HEK293 (cell line): ENCODE measurements around the gene NOVA2.

ENCODE experiments used
- CTCF ChIA-PET: fragments of 350-600 bp; formaldehyde crosslinking; extraction: SDS; loops from one replicate; lab custom pipeline; 2021; ENCODE audit warnings: antibody characterized with exemption; lab: Yijun Ruan, JAX
- POLR2A ChIA-PET: fragments of 300-600 bp; formaldehyde crosslinking; extraction: SDS; loops from one replicate; lab custom pipeline; 2020; ENCODE audit warnings: antibody characterized with exemption, inconsistent platforms; lab: Yijun Ruan, JAX
- H3K27ac ChIP-seq: fragments of 200-500 bp; sonication (Bioruptor generic); 2 replicates; pipeline ENCODE4 v1.5.1; 2014; ENCODE audit warnings: low read depth, low read length, control low read depth, inconsistent platforms; ENCODE audit errors: extremely low read depth
- H3K36me3 ChIP-seq, 2 experiments: fragments of 200-500 bp in 1 of 2; sonication (Bioruptor generic) in 1 of 2; 1 replicate in 1 of 2; 2 replicates in 1 of 2; pipeline ENCODE4 v1.5.1; 2014 to 2017; ENCODE audit warnings: inconsistent platforms in 2 of 2, low read length in 2 of 2; ENCODE audit not compliant: control insufficient read depth in 2 of 2, insufficient read depth in 1 of 2
- H3K4me1 ChIP-seq: fragments of 200-500 bp; sonication (Bioruptor generic); 2 replicates; pipeline ENCODE4 v1.5.1; 2014; ENCODE audit warnings: mild to moderate bottlenecking, low read length, inconsistent platforms; ENCODE audit not compliant: control insufficient read depth, insufficient read depth
- H3K4me3 ChIP-seq: 2 replicates; pipeline ENCODE4 v1.5.1; 2011; ENCODE audit warnings: low read depth, mild to moderate bottlenecking, control low read depth, low read length, moderate library complexity
- H3K9me3 ChIP-seq: fragments of 200-500 bp; sonication (Bioruptor generic); 2 replicates; pipeline ENCODE4 v1.5.1; 2014; ENCODE audit warnings: low read depth, low read length, inconsistent platforms; ENCODE audit not compliant: control insufficient read depth, insufficient read depth
- ATF2 ChIP-seq: fragments of 450-650 bp; formaldehyde crosslinking; IDR thresholded peaks from 2 replicates; pipeline ENCODE4 v1.5.1; 2016; ENCODE audit warnings: missing biosample characterization, missing genetic modification characterization, low read depth
- EGR2 ChIP-seq: fragments of 450-650 bp; formaldehyde crosslinking; IDR thresholded peaks from 2 replicates; pipeline ENCODE4 v1.5.1; 2016; ENCODE audit warnings: low read depth, missing biosample characterization, missing genetic modification characterization
- FEZF1 ChIP-seq: fragments of 450-650 bp; formaldehyde crosslinking; IDR thresholded peaks from 2 replicates; pipeline ENCODE4 v1.5.1; 2016; ENCODE audit warnings: missing biosample characterization, missing genetic modification characterization
- KLF1 ChIP-seq: fragments of 450-650 bp; formaldehyde crosslinking; IDR thresholded peaks from 2 replicates; pipeline ENCODE4 v1.5.1; 2016; ENCODE audit warnings: missing biosample characterization, missing genetic modification characterization
- MEIS1 ChIP-seq: sonication (generic); formaldehyde crosslinking; IDR thresholded peaks from 2 replicates; pipeline ENCODE4 v1.8.1; 2022; ENCODE audit warnings: missing genetic modification reagents, mild to moderate bottlenecking, borderline replicate concordance
- YY2 ChIP-seq: fragments of 450-650 bp; formaldehyde crosslinking; IDR thresholded peaks from 2 replicates; pipeline ENCODE4 v1.5.1; 2016; ENCODE audit warnings: missing biosample characterization, missing genetic modification characterization
- ZBTB8A ChIP-seq: fragments of 450-650 bp; formaldehyde crosslinking; IDR thresholded peaks from 2 replicates; pipeline ENCODE4 v1.5.1; 2016; ENCODE audit warnings: missing biosample characterization, missing genetic modification characterization
- ZFHX2 ChIP-seq: fragments of 450-650 bp; formaldehyde crosslinking; conservative IDR thresholded peaks from 2 replicates; pipeline ENCODE4 v1.5.1; 2016; ENCODE audit warnings: missing biosample characterization, missing genetic modification characterization
- ZNF146 ChIP-seq: fragments of 450-650 bp; formaldehyde crosslinking; IDR thresholded peaks from 2 replicates; pipeline ENCODE4 v1.5.1; 2016; ENCODE audit warnings: missing biosample characterization, missing genetic modification characterization
- ZNF248 ChIP-seq: fragments of 450-650 bp; formaldehyde crosslinking; IDR thresholded peaks from 2 replicates; pipeline ENCODE4 v1.5.1; 2017; ENCODE audit warnings: missing biosample characterization, missing genetic modification characterization
- ZNF311 ChIP-seq: fragments of 450-650 bp; formaldehyde crosslinking; IDR thresholded peaks from 2 replicates; pipeline ENCODE4 v1.5.1; 2017; ENCODE audit warnings: missing biosample characterization, missing genetic modification characterization, borderline replicate concordance
- ZNF423 ChIP-seq: fragments of 450-650 bp; formaldehyde crosslinking; IDR thresholded peaks from 2 replicates; pipeline ENCODE4 v1.5.1; 2016; ENCODE audit warnings: missing biosample characterization, missing genetic modification characterization
- ZNF521 ChIP-seq: fragments of 450-650 bp; formaldehyde crosslinking; IDR thresholded peaks from 2 replicates; pipeline ENCODE4 v1.5.1; 2017; ENCODE audit warnings: missing biosample characterization, mild to moderate bottlenecking, missing genetic modification characterization
- ZNF558 ChIP-seq: fragments of 450-650 bp; formaldehyde crosslinking; IDR thresholded peaks from 2 replicates; pipeline ENCODE4 v1.5.1; 2016; ENCODE audit warnings: missing biosample characterization, missing genetic modification characterization
- ZNF654 ChIP-seq: fragments of 450-650 bp; formaldehyde crosslinking; IDR thresholded peaks from 2 replicates; pipeline ENCODE4 v1.5.1; 2016; ENCODE audit warnings: low read depth, missing biosample characterization, missing genetic modification characterization
- ZNF747 ChIP-seq: fragments of 450-650 bp; formaldehyde crosslinking; IDR thresholded peaks from 2 replicates; pipeline ENCODE4 v1.5.1; 2016; ENCODE audit warnings: missing biosample characterization, missing genetic modification characterization
- ZSCAN4 ChIP-seq: fragments of 450-650 bp; formaldehyde crosslinking; IDR thresholded peaks from 2 replicates; pipeline ENCODE4 v1.5.1; 2017; ENCODE audit warnings: missing biosample characterization, missing genetic modification characterization
- TF ChIP-seq, protein P1 (sequence below): fragments of 450-650 bp; formaldehyde crosslinking; IDR thresholded peaks from 2 replicates; pipeline ENCODE4 v1.5.1; 2016; ENCODE audit warnings: missing biosample characterization, missing genetic modification characterization
- TF ChIP-seq, protein P2 (sequence below): fragments of 450-650 bp; formaldehyde crosslinking; IDR thresholded peaks from 2 replicates; pipeline ENCODE4 v1.5.1; 2017; ENCODE audit warnings: missing biosample characterization, missing genetic modification characterization
- TF ChIP-seq, protein P3 (sequence below): fragments of 450-650 bp; formaldehyde crosslinking; IDR thresholded peaks from 2 replicates; pipeline ENCODE4 v1.5.1; 2017; ENCODE audit warnings: missing biosample characterization, missing genetic modification characterization

NOVA2 gene

GRCh38 chr19:45958320-45958719, 15.3 kb downstream of the NOVA2 start:
- no peak overlapping the region for H3K4me3 ChIP-seq
- peaks cover 0 to 12% of the 10 kb centered on the region in 2 experiments; a peak in 1 of 3 replicates for H3K36me3 ChIP-seq
- POLR2A ChIA-PET: no interaction called here
- CTCF ChIA-PET: no interaction called here
- H3K9me3 ChIP-seq: no peaks in the 10 kb centered on the region
- H3K27ac ChIP-seq: no peak overlapping the region
- peaks cover 3% of the 10 kb centered on the region; the same call in 1 of the 2 replicates for H3K4me1 ChIP-seq
- TF ChIP-seq ZNF558 (tag by site-specific recombination) (no peak), ZSCAN4 (tag by site-specific recombination) (peak; percentile 86), ZFHX2 (tag by site-specific recombination) (peak; percentile 73), ZNF521 (tag by site-specific recombination) (0 out of 2 replicates have a peak, but pooled peaks have one; percentile 38), YY2 (tag by site-specific recombination) (peak; percentile 59; the same call in 1 of the 2 replicates), ZNF311 (tag by site-specific recombination) (peak; percentile 26; the same call in 1 of the 2 replicates), ATF2 (tag by site-specific recombination) (no peak), ZBTB8A (tag by site-specific recombination) (no peak), ZNF146 (tag by site-specific recombination) (peak; percentile 3; the same call in 1 of the 2 replicates), ZNF747 (tag by site-specific recombination) (0 out of 2 replicates have a peak, but pooled peaks have one; percentile 65), ZNF248 (tag by site-specific recombination) (0 out of 2 replicates have a peak, but pooled peaks have one; percentile 87), MEIS1 (CRISPR knock-in tag) (no peak), ZNF423 (tag by site-specific recombination) (no peak), EGR2 (tag by site-specific recombination) (peak; percentile 56), FEZF1 (tag by site-specific recombination) (no peak)
- TF ChIP-seq, protein P1, sequence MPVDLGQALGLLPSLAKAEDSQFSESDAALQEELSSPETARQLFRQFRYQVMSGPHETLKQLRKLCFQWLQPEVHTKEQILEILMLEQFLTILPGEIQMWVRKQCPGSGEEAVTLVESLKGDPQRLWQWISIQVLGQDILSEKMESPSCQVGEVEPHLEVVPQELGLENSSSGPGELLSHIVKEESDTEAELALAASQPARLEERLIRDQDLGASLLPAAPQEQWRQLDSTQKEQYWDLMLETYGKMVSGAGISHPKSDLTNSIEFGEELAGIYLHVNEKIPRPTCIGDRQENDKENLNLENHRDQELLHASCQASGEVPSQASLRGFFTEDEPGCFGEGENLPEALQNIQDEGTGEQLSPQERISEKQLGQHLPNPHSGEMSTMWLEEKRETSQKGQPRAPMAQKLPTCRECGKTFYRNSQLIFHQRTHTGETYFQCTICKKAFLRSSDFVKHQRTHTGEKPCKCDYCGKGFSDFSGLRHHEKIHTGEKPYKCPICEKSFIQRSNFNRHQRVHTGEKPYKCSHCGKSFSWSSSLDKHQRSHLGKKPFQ: peak; percentile 56; the same call in 1 of the 2 replicates
- TF ChIP-seq, protein P2, sequence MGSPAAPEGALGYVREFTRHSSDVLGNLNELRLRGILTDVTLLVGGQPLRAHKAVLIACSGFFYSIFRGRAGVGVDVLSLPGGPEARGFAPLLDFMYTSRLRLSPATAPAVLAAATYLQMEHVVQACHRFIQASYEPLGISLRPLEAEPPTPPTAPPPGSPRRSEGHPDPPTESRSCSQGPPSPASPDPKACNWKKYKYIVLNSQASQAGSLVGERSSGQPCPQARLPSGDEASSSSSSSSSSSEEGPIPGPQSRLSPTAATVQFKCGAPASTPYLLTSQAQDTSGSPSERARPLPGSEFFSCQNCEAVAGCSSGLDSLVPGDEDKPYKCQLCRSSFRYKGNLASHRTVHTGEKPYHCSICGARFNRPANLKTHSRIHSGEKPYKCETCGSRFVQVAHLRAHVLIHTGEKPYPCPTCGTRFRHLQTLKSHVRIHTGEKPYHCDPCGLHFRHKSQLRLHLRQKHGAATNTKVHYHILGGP: peak; percentile 17; the same call in 1 of the 2 replicates
- TF ChIP-seq, all 188 proteins: peak for 11

DNA sequence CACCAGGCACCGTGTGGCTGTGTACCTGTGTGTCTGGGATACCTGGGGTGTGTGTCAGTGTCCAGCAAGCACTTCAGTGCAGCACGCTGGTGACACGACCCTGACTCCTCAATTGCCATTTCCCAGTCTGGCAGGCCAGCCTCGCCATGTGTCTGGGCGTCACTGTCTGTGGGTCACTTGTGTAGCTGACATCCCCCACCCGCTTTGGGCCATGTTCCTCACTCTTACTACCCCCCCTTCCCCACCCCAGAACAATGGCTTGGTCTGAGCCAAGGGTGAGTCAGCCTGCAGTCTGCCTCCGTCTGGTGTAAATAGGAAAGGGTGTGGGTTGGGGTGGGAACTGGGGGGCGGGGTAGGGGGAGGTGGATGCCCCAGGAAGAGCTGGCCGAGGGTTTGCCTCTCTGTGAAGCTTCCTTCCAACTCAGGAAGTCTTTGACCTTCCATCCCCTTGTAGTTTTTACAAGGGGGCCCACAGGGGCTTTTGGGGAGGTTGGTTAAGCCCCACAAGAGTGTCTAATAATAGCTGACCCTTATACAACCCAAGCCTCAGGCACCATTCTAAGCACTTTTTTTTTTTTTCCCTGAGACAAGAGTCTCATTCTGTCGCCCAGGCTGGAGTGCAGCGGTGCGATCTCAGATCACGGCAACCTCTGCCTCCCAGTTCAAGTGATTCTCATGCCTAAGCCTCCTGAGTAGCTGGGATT, 17.6 kb downstream of the NOVA2 start:
- POLR2A ChIA-PET: no interaction called here
- no peak overlapping the region for H3K4me3 ChIP-seq
- peaks cover 0 to 15% of the 10 kb centered on the region in 2 experiments; a peak in 1 of 3 replicates for H3K36me3 ChIP-seq
- TF ChIP-seq, protein P3, sequence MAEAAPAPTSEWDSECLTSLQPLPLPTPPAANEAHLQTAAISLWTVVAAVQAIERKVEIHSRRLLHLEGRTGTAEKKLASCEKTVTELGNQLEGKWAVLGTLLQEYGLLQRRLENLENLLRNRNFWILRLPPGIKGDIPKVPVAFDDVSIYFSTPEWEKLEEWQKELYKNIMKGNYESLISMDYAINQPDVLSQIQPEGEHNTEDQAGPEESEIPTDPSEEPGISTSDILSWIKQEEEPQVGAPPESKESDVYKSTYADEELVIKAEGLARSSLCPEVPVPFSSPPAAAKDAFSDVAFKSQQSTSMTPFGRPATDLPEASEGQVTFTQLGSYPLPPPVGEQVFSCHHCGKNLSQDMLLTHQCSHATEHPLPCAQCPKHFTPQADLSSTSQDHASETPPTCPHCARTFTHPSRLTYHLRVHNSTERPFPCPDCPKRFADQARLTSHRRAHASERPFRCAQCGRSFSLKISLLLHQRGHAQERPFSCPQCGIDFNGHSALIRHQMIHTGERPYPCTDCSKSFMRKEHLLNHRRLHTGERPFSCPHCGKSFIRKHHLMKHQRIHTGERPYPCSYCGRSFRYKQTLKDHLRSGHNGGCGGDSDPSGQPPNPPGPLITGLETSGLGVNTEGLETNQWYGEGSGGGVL: peak; percentile 65
- no peak for TF ChIP-seq ZNF654 (tag by site-specific recombination)
- TF ChIP-seq KLF1: peak; percentile 11; the same call in 1 of the 2 replicates
- TF ChIP-seq ZFHX2 (tag by site-specific recombination): 0 out of 2 replicates have a peak, but pooled peaks have one; percentile 7
- TF ChIP-seq, all 188 proteins: peak for 3
- H3K4me1 ChIP-seq: peaks cover 6% of the 10 kb centered on the region; the same call in 1 of the 2 replicates
- no peaks in the 10 kb centered on the region for H3K9me3 ChIP-seq
- CTCF ChIA-PET: interaction anchor here (0.6 kb wide), 1 partner anchor 973 kb away, joined by 3 read pairs; no protein-coding TSS in a partner anchor
- no peak overlapping the region for H3K27ac ChIP-seq
